IMR-90 (cell line): ENCODE data around the gene TASL. TPM values are rescaled to one million over a fixed set of nuclear protein-coding genes. Genes with fewer than 3 reads are reported as not detected.

ENCODE experiments used
- ATAC-seq: fragments of 200-7000 bp; cut with Tn5 transposase; 2 replicates; pipeline ENCODE4 v1.9.1; 2020; ENCODE audit warnings: low read depth, mild to moderate bottlenecking, moderate library complexity
- BruUV-seq: library from RNA; stranded (reverse); fragments of 400-500 nt; replicated peaks from 2 replicates; lab custom pipeline; 2021; lab: Mats Ljungman, UMichigan
- CTCF ChIA-PET: fragments of 300-600 bp; formaldehyde crosslinking; extraction: SDS; loops from one replicate; lab custom pipeline; 2021; ENCODE audit warnings: antibody characterized with exemption; lab: Yijun Ruan, JAX
- POLR2A ChIA-PET: fragments of 300-600 bp; sonication (Branson Sonifier 250); formaldehyde crosslinking; loops from one replicate; lab custom pipeline; 2022; ENCODE audit warnings: antibody characterized with exemption; ENCODE audit not compliant: unreplicated experiment; lab: Charles Lee
- DNase-seq: peaks from one replicate; pipeline ENCODE4 v3.0.0; 2013
- H2AFZ ChIP-seq: replicated peaks from 2 replicates; pipeline ENCODE3; 2013; ENCODE audit warnings: low read length, mild to moderate bottlenecking; ENCODE audit not compliant: poor library complexity
- H2AK5ac ChIP-seq: 2 replicates; pipeline ENCODE4 v1.6.1; 2013; ENCODE audit warnings: low read depth, low read length, inconsistent platforms
- H2AK9ac ChIP-seq: replicated peaks from 2 replicates; pipeline ENCODE3; 2013; ENCODE audit warnings: mild to moderate bottlenecking, low read depth, low read length, moderate library complexity; ENCODE audit not compliant: poor library complexity
- H2BK120ac ChIP-seq: 2 replicates; pipeline ENCODE4 v1.6.1; 2013; ENCODE audit warnings: low read depth, low read length, inconsistent platforms
- H2BK15ac ChIP-seq: 3 replicates; pipeline ENCODE4 v1.6.1; 2013; ENCODE audit warnings: low read depth, low read length, inconsistent platforms
- H2BK20ac ChIP-seq: 2 replicates; pipeline ENCODE4 v1.6.1; 2013; ENCODE audit warnings: low read depth, mild to moderate bottlenecking, inconsistent platforms, low read length, moderate library complexity
- H2BK5ac ChIP-seq: 2 replicates; pipeline ENCODE4 v1.6.1; 2013; ENCODE audit warnings: mild to moderate bottlenecking, low read depth, low read length, inconsistent platforms; ENCODE audit not compliant: poor library complexity, severe bottlenecking
- H3K14ac ChIP-seq: replicated peaks from 2 replicates; pipeline ENCODE4 v1.6.1; 2013; ENCODE audit warnings: low read depth, low read length, inconsistent platforms
- H3K18ac ChIP-seq: 2 replicates; pipeline ENCODE4 v1.6.1; 2013; ENCODE audit warnings: low read depth, low read length, control low read depth
- H3K23ac ChIP-seq: 2 replicates; pipeline ENCODE4 v1.6.1; 2013; ENCODE audit warnings: low read depth, low read length, inconsistent platforms
- H3K27ac ChIP-seq: 2 replicates; pipeline ENCODE4 v1.5.1; 2013; ENCODE audit warnings: mild to moderate bottlenecking, control low read depth, low read length; ENCODE audit not compliant: insufficient read depth
- H3K27me3 ChIP-seq: 2 replicates; pipeline ENCODE4 v1.6.1; 2013; ENCODE audit warnings: low read length; ENCODE audit not compliant: control insufficient read depth, insufficient read depth
- H3K36me3 ChIP-seq: 2 replicates; pipeline ENCODE4 v1.6.1; 2013; ENCODE audit warnings: low read length, mixed read lengths; ENCODE audit not compliant: control insufficient read depth, insufficient read depth
- H3K4ac ChIP-seq: 2 replicates; pipeline ENCODE4 v1.6.1; 2013; ENCODE audit warnings: low read depth, low read length, inconsistent platforms
- H3K4me1 ChIP-seq: 2 replicates; pipeline ENCODE4 v1.6.1; 2013; ENCODE audit warnings: low read length, mixed read lengths; ENCODE audit not compliant: control insufficient read depth, insufficient read depth
- H3K4me2 ChIP-seq: 2 replicates; pipeline ENCODE4 v1.6.1; 2013; ENCODE audit warnings: low read depth, mild to moderate bottlenecking, control low read depth, low read length, moderate library complexity
- H3K4me3 ChIP-seq: 2 replicates; pipeline ENCODE4 v1.5.1; 2013; ENCODE audit warnings: low read depth, mild to moderate bottlenecking, control low read depth, low read length, moderate library complexity; ENCODE audit not compliant: insufficient read depth
- H3K56ac ChIP-seq: 2 replicates; pipeline ENCODE4 v1.6.1; 2013; ENCODE audit warnings: low read length, inconsistent platforms; ENCODE audit not compliant: insufficient read depth; ENCODE audit errors: extremely low read depth
- H3K79me1 ChIP-seq, 2 experiments: 2 replicates each; pipeline ENCODE4 v1.6.1; 2013; ENCODE audit warnings: low read length in 2 of 2, inconsistent platforms in 1 of 2, low read depth in 1 of 2
- H3K9ac ChIP-seq: 2 replicates; pipeline ENCODE4 v1.6.1; 2013; ENCODE audit warnings: low read depth, low read length, control low read depth
- H3K9me1 ChIP-seq: 2 replicates; pipeline ENCODE4 v1.6.1; 2013; ENCODE audit warnings: low read length, inconsistent platforms; ENCODE audit not compliant: insufficient read depth
- H3K9me3 ChIP-seq: 2 replicates; pipeline ENCODE4 v1.6.1; 2013; ENCODE audit warnings: low read length; ENCODE audit not compliant: control insufficient read depth, insufficient read depth
- H4K20me1 ChIP-seq: 2 replicates; pipeline ENCODE4 v1.6.1; 2013; ENCODE audit warnings: low read length, inconsistent platforms; ENCODE audit not compliant: insufficient read depth
- H4K5ac ChIP-seq: 2 replicates; pipeline ENCODE4 v1.6.1; 2013; ENCODE audit warnings: mild to moderate bottlenecking, low read depth, low read length, control low read depth
- H4K8ac ChIP-seq, 2 experiments: 2 replicates each; pipeline ENCODE4 v1.6.1; 2013; ENCODE audit warnings: low read depth in 2 of 2, low read length in 2 of 2, control low read depth in 1 of 2, inconsistent platforms in 1 of 2
- H4K91ac ChIP-seq: 2 replicates; pipeline ENCODE4 v1.6.1; 2013; ENCODE audit warnings: low read depth, low read length, inconsistent platforms; ENCODE audit not compliant: insufficient read depth
- BHLHE40 ChIP-seq: fragments of 150-350 bp; IDR thresholded peaks from 2 replicates; pipeline ENCODE4 v1.6.1; 2016; ENCODE audit warnings: mild to moderate bottlenecking, low read depth, low read length
- CEBPB ChIP-seq: IDR thresholded peaks from 2 replicates; pipeline ENCODE4 v1.6.1; 2012; ENCODE audit warnings: low read depth, low read length, improper control_type of control experiment
- CHD1 ChIP-seq: IDR thresholded peaks from 2 replicates; pipeline ENCODE4 v1.6.1; 2012; ENCODE audit warnings: low read depth, low read length, improper control_type of control experiment
- CTCF ChIP-seq: conservative IDR thresholded peaks from 2 replicates; pipeline ENCODE4 v1.5.1; 2012; ENCODE audit warnings: mild to moderate bottlenecking, low read depth, low read length, improper control_type of control experiment
- FOS ChIP-seq: fragments of 150-350 bp; IDR thresholded peaks from 2 replicates; pipeline ENCODE4 v1.6.1; 2016; ENCODE audit warnings: low read depth, low read length
- MAFK ChIP-seq: IDR thresholded peaks from 2 replicates; pipeline ENCODE4 v1.6.1; 2012; ENCODE audit warnings: low read depth, low read length, improper control_type of control experiment
- MAZ ChIP-seq: IDR thresholded peaks from 2 replicates; pipeline ENCODE4 v1.6.1; 2012; ENCODE audit warnings: low read depth, mild to moderate bottlenecking, low read length, improper control_type of control experiment, moderate library complexity, borderline replicate concordance
- MXI1 ChIP-seq: IDR thresholded peaks from 2 replicates; pipeline ENCODE4 v1.6.1; 2012; ENCODE audit warnings: low read depth, mild to moderate bottlenecking, low read length, moderate library complexity, borderline replicate concordance
- NFE2L2 ChIP-seq: fragments of 150-350 bp; IDR thresholded peaks from 2 replicates; pipeline ENCODE4 v1.6.1; 2016; ENCODE audit warnings: low read depth, mild to moderate bottlenecking, low read length
- POLR2A ChIP-seq: IDR thresholded peaks from 2 replicates; pipeline ENCODE4 v1.6.1; 2012; ENCODE audit warnings: mild to moderate bottlenecking, low read depth, low read length
- RAD21 ChIP-seq: IDR thresholded peaks from 2 replicates; pipeline ENCODE4 v1.6.1; 2012; ENCODE audit warnings: low read length, improper control_type of control experiment
- RCOR1 ChIP-seq: IDR thresholded peaks from 2 replicates; pipeline ENCODE4 v1.6.1; 2012; ENCODE audit warnings: mild to moderate bottlenecking, low read length, improper control_type of control experiment; ENCODE audit not compliant: insufficient replicate concordance
- RFX5 ChIP-seq: IDR thresholded peaks from 2 replicates; pipeline ENCODE4 v1.8.0; 2012; ENCODE audit warnings: low read depth, mild to moderate bottlenecking, low read length, moderate library complexity
- SMC3 ChIP-seq: fragments of 150-350 bp; IDR thresholded peaks from 2 replicates; pipeline ENCODE4 v1.6.1; 2016; ENCODE audit warnings: low read depth, mild to moderate bottlenecking, antibody characterized with exemption, low read length, moderate library complexity
- USF2 ChIP-seq: fragments of 150-350 bp; IDR thresholded peaks from 2 replicates; pipeline ENCODE4 v1.6.1; 2017; ENCODE audit warnings: mild to moderate bottlenecking, antibody characterized with exemption, low read length, low read depth
- WGBS, 2 experiments: methylation state at CpG; one replicate each; pipeline versions ENCODE4 v1.1.5 to v1.1.7; 2013; ENCODE audit warnings: missing lambda C conversion rate in 2 of 2; ENCODE audit not compliant: insufficient read length in 1 of 2; ENCODE audit errors: extremely low coverage in 2 of 2; 5-methylcytosine and 5-hydroxymethylcytosine counted together
- dilution Hi-C: fragments of 300-500 bp; cut with HindIII; formaldehyde crosslinking; loops from one replicate; pipeline ENCODE4 v1.14.3; 2018; ENCODE audit warnings: low sequenced_read_pairs; ENCODE audit not compliant: unreplicated experiment
- in situ Hi-C: fragments of 300-500 bp; cut with MboI; formaldehyde crosslinking; loops from 3 replicates; pipeline ENCODE4 v1.14.3; 2019; ENCODE audit warnings: low sequenced_read_pairs, inconsistent platforms, mixed read lengths
- intact Hi-C: fragments of 100-400 bp; cut with micrococcal nuclease; formaldehyde crosslinking; loops from 2 replicates; pipeline ENCODE4 v1.10.0; 2022
- polyA plus RNA-seq, 3 experiments: library from polyadenylated mRNA; depleted of rRNA; stranded (reverse); fragments of >200 nt; gene quantifications; 2 replicates each; pipeline ENCODE4 v1.2.3, GENCODE V29; 2012; ENCODE audit warnings: low replicate concordance in 1 of 3
- total RNA-seq: library from RNA; depleted of rRNA; stranded (reverse); fragments of >200 nt; gene quantifications from 2 replicates; pipeline ENCODE4 v1.2.3, GENCODE V29; 2012
- TF ChIP-seq, protein P1 (sequence below): fragments of 150-350 bp; IDR thresholded peaks from 2 replicates; pipeline ENCODE4 v1.6.1; 2016; ENCODE audit warnings: low read depth, mild to moderate bottlenecking, low read length, moderate library complexity, borderline replicate concordance

The TASL gene
- total and polyA plus RNA-seq, 2 of the 4 experiments (the other 2 are of a cell fraction): not detected

DNA sequence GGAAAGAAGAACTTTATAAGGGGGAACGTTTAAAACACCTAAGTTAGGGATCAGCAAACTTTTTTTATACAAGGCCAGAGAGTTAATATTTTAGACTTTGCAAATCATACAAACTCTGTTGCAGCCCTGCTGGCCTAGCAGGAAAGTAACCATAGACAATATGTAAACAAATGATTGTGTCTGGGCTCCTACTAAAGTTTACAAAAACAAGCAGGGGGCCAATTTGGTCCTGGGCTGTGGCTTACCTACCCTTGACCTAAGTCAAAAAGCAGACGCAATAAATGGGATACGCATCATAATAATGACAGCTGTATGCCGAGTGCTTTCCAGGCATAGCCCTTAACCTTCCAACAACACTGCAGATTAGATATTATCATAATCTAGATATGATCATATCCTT, 4.9 kb downstream of the TASL start:
- H3K9ac ChIP-seq: no peak overlapping the region
- H3K18ac ChIP-seq: no peak overlapping the region
- ChIA-PET CTCF (interaction anchor here (0.6 kb wide), 1 partner anchor 96 kb away, joined by 3 read pairs; no protein-coding TSS in a partner anchor), POLR2A (no interaction called here)
- dilution Hi-C loops: no loop called here
- no peak overlapping the region for H3K4ac ChIP-seq
- no peak overlapping the region for H2BK15ac ChIP-seq
- no peak for TF ChIP-seq RCOR1
- TF ChIP-seq NFE2L2: no peak
- TF ChIP-seq SMC3: no peak
- no peak for TF ChIP-seq MXI1
- TF ChIP-seq BHLHE40: no peak
- TF ChIP-seq RFX5: no peak
- TF ChIP-seq CHD1: no peak
- no peak for TF ChIP-seq MAZ
- TF ChIP-seq MAFK: no peak
- TF ChIP-seq POLR2A: no peak
- TF ChIP-seq USF2: no peak
- no peak for TF ChIP-seq FOS
- TF ChIP-seq RAD21: no peak
- TF ChIP-seq CEBPB: no peak
- no peak for TF ChIP-seq CTCF
- TF ChIP-seq, protein P1, sequence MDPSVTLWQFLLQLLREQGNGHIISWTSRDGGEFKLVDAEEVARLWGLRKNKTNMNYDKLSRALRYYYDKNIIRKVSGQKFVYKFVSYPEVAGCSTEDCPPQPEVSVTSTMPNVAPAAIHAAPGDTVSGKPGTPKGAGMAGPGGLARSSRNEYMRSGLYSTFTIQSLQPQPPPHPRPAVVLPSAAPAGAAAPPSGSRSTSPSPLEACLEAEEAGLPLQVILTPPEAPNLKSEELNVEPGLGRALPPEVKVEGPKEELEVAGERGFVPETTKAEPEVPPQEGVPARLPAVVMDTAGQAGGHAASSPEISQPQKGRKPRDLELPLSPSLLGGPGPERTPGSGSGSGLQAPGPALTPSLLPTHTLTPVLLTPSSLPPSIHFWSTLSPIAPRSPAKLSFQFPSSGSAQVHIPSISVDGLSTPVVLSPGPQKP: no peak
- H4K5ac ChIP-seq: no peak overlapping the region
- H3K4me3 ChIP-seq: no peak overlapping the region
- H2BK5ac ChIP-seq: no peak overlapping the region
- H4K8ac ChIP-seq: no peak overlapping the region
- no peak overlapping the region for H3K4me2 ChIP-seq
- H2BK120ac ChIP-seq: no peak overlapping the region
- H4K20me1 ChIP-seq: no peaks in the 10 kb centered on the region
- H3K27me3 ChIP-seq: no peaks in the 10 kb centered on the region; the same call in 1 of the 2 replicates
- no peak overlapping the region for H3K27ac ChIP-seq
- no peak overlapping the region for H3K14ac ChIP-seq
- no peaks in the 10 kb centered on the region for H3K79me1 ChIP-seq
- no peak for ATAC-seq
- WGBS, 2 experiments: 40% methylated on average over 1 of the region's 4 CpGs; no CpG with 5 or more reads in 1 of the 2 experiments
- no peak overlapping the region for H3K56ac ChIP-seq
- in situ Hi-C loops: loop anchor here (5.0 kb wide), 1 partner anchor 145 kb away; no protein-coding TSS in a partner anchor
- no peaks in the 10 kb centered on the region for H3K36me3 ChIP-seq
- H4K91ac ChIP-seq: no peak overlapping the region
- BruUV-seq: no TSS peak
- H2AK9ac ChIP-seq: no peak overlapping the region
- peaks cover 4% of the 10 kb centered on the region; the same call in 1 of the 2 replicates for H3K9me1 ChIP-seq
- H3K9me3 ChIP-seq: no peaks in the 10 kb centered on the region
- no peak for DNase-seq
- no peak overlapping the region for H3K23ac ChIP-seq
- intact Hi-C loops: loop anchor here (10.0 kb wide), 1 partner anchor 82 kb away; the partner anchor contains the start of gene GK
- H2AK5ac ChIP-seq: no peak overlapping the region
- no peak overlapping the region for H2AFZ ChIP-seq
- no peaks in the 10 kb centered on the region for H3K4me1 ChIP-seq
- H2BK20ac ChIP-seq: no peak overlapping the region
